Panc1 (cell line): ENCODE measurements around the gene ZNF91. TPM values are rescaled to one million over a fixed set of nuclear protein-coding genes. Genes with fewer than 3 reads are reported as not detected.

Experiments
- ATAC-seq: fragments of 200-7000 bp; cut with Tn5 transposase; 2 replicates; pipeline ENCODE4 v1.9.1; 2020; ENCODE audit warnings: mild to moderate bottlenecking, moderate library complexity
- BruUV-seq: library from RNA; stranded (reverse); fragments of 400-500 nt; replicated peaks from 2 replicates; lab custom pipeline; 2021; lab: Mats Ljungman, UMichigan
- CTCF ChIA-PET: fragments of 300-600 bp; sonication (Branson Sonifier 250); formaldehyde crosslinking; loops from one replicate; lab custom pipeline; 2022; ENCODE audit warnings: antibody characterized with exemption; lab: Charles Lee
- POLR2A ChIA-PET: fragments of 300-600 bp; sonication (Branson Sonifier 250); formaldehyde crosslinking; loops from one replicate; lab custom pipeline; 2022; ENCODE audit warnings: antibody characterized with exemption; lab: Charles Lee
- DNase-seq: peaks from one replicate; pipeline ENCODE4 v3.0.0-alpha.2; 2010; ENCODE audit warnings: low read depth, low spot score
- H3K27ac ChIP-seq: 2 replicates; pipeline ENCODE4 v1.5.1; 2011; ENCODE audit warnings: mild to moderate bottlenecking, low read length, inconsistent platforms
- H3K27me3 ChIP-seq: fragments of 200-500 bp; sonication (Bioruptor generic); 2 replicates; pipeline ENCODE4 v1.6.0; 2014; ENCODE audit warnings: low read length, inconsistent platforms; ENCODE audit not compliant: control insufficient read depth, insufficient read depth
- H3K36me3 ChIP-seq: fragments of 200-500 bp; sonication (Bioruptor generic); 2 replicates; pipeline ENCODE4 v1.5.1; 2014; ENCODE audit warnings: inconsistent platforms, mild to moderate bottlenecking, low read length, moderate library complexity; ENCODE audit not compliant: control insufficient read depth, insufficient read depth
- H3K4me1 ChIP-seq: 2 replicates; pipeline ENCODE4 v1.5.1; 2011; ENCODE audit warnings: inconsistent platforms, mild to moderate bottlenecking, low read length, moderate library complexity; ENCODE audit not compliant: control insufficient read depth, insufficient read depth
- H3K4me3 ChIP-seq, 2 experiments: 2 replicates each; pipeline ENCODE4 v1.5.1; 2011 to 2012; ENCODE audit warnings: low read depth in 2 of 2, low read length in 2 of 2, mild to moderate bottlenecking in 2 of 2, inconsistent platforms in 1 of 2, moderate library complexity in 1 of 2
- H3K9me3 ChIP-seq: fragments of 200-500 bp; sonication (Bioruptor generic); 2 replicates; pipeline ENCODE4 v1.5.1; 2014; ENCODE audit warnings: low read depth, mild to moderate bottlenecking, inconsistent platforms, low read length, moderate library complexity; ENCODE audit not compliant: control insufficient read depth, insufficient read depth
- CTCF ChIP-seq: fragments of 450-650 bp; IDR thresholded peaks from 2 replicates; pipeline ENCODE4 v1.5.1; 2017; ENCODE audit warnings: mild to moderate bottlenecking
- POLR2AphosphoS5 ChIP-seq: IDR thresholded peaks from 2 replicates; pipeline ENCODE4 v1.6.1; 2012; ENCODE audit warnings: mild to moderate bottlenecking, low read depth, low read length, moderate library complexity
- REST ChIP-seq, 2 experiments: IDR thresholded peaks; 2 replicates each; pipeline ENCODE4 v1.6.1; 2011 to 2012; ENCODE audit warnings: low read depth in 2 of 2, control low read depth in 1 of 2, low read length in 1 of 2, mild to moderate bottlenecking in 1 of 2, moderate library complexity in 1 of 2; ENCODE audit not compliant: insufficient read depth in 1 of 2
- SIN3A ChIP-seq: IDR thresholded peaks from 2 replicates; pipeline ENCODE4 v1.6.1; 2012; ENCODE audit warnings: low read depth, mild to moderate bottlenecking, low read length, moderate library complexity, borderline replicate concordance; ENCODE audit not compliant: insufficient read depth
- TCF7L2 ChIP-seq: IDR thresholded peaks from 2 replicates; pipeline ENCODE4 v1.6.1; 2011; ENCODE audit warnings: mild to moderate bottlenecking, low read depth, low read length, inconsistent platforms
- in situ Hi-C: cut with HindIII; loops from 2 replicates; pipeline ENCODE4 v1.10.0; 2016; ENCODE audit warnings: low sequenced_read_pairs, low pct_unique_long_range_greater_than_20kb
- intact Hi-C: fragments of 100-400 bp; cut with micrococcal nuclease; formaldehyde crosslinking; loops from one replicate; pipeline ENCODE4 v1.10.0; 2022; ENCODE audit not compliant: unreplicated experiment
- total RNA-seq: library from RNA; stranded (reverse); gene quantifications from one replicate; pipeline ENCODE4 v1.2.1, GENCODE V29; 2021; ENCODE audit not compliant: unreplicated experiment

The ZNF91 gene
- total RNA-seq, 1 experiment from 2014 or later: 20.6 TPM

GRCh38 chr19:23310729-23311211 lies 84.5 kb downstream of the ZNF91 start:
- no peak overlapping the region for H3K27ac ChIP-seq
- no peaks in the 10 kb centered on the region for H3K9me3 ChIP-seq
- H3K4me1 ChIP-seq: no peaks in the 10 kb centered on the region
- H3K36me3 ChIP-seq: no peaks in the 10 kb centered on the region
- ChIA-PET POLR2A (no interaction called here), CTCF (no interaction called here)
- intact Hi-C loops (no loop called here), in situ Hi-C loops (no loop called here)
- TF ChIP-seq POLR2AphosphoS5 (no peak), CTCF (no peak), TCF7L2 (no peak), REST (IDR thresholded peaks at IDR 0.05; ENCODE audit: insufficient read depth in 1 of 2, low read depth in 2 of 2, low read length in 1 of 2) (no peak), SIN3A (no peak)
- no peak for ATAC-seq
- H3K27me3 ChIP-seq: no peaks in the 10 kb centered on the region
- H3K4me3 ChIP-seq: no peak overlapping the region
- BruUV-seq: no TSS peak
- DNase-seq: no peak

- Histone ChIP-seq H3K27me3 (no peaks in the 10 kb centered on the region), H3K36me3 (no peaks in the 10 kb centered on the region), H3K9me3 (no peaks in the 10 kb centered on the region), H3K4me3 (no peak overlapping the region), H3K27ac (no peak overlapping the region), H3K4me1 (no peaks in the 10 kb centered on the region)
- DNase-seq: no peak
- CTCF ChIA-PET: no interaction called here
- BruUV-seq: no TSS peak
- intact Hi-C loops: no loop called here
- no peak for TF ChIP-seq REST (IDR thresholded peaks at IDR 0.05; ENCODE audit: insufficient read depth in 1 of 2, low read depth in 2 of 2, low read length in 1 of 2)
- in situ Hi-C loops: no loop called here
- POLR2A ChIA-PET: no interaction called here
- no peak for ATAC-seq
These were observed 85.3 kb downstream of the ZNF91 start for GRCh38 chr19:23309926-23310325.
